ENCODE data around the gene HBP1. TPM values are rescaled to one million over a fixed set of nuclear protein-coding genes. Genes with fewer than 3 reads are reported as not detected.
A peak's percentile ranks its signal among the peaks of the same experiment; 100 is the strongest.
"Not testable (repeated sequence)": the region's sequence is repeated elsewhere in the genome, so short reads cannot be mapped to it uniquely, and the experiment has no call there.

Gene HBP1
- polyA plus RNA-seq, 3 donors from 2014 or later = 42.8 to 107 (median 51.9) TPM

GRCh38 chr7:107230334-107230733 lies 61.5 kb downstream of the HBP1 start:
- Mint-ChIP-seq H3K27me3 (ENCODE audit: low read depth in 3 of 3) (no peaks in the 10 kb centered on the region), H3K4me3 (no peak overlapping the region), H3K36me3 (peaks cover 5 to 21% (median 13%) of the 10 kb centered on the region in 3 donors)

GRCh38 chr7:107232568-107233090 lies 63.8 kb downstream of the HBP1 start:
- DNase-seq = no peak
- H3K9me3 Mint-ChIP-seq = no peaks in the 10 kb centered on the region
- H3K27ac Mint-ChIP-seq = no peak overlapping the region
- no peaks in the 10 kb centered on the region for H3K27me3 Mint-ChIP-seq (ENCODE audit: low read depth in 3 of 3)
- no peaks in the 10 kb centered on the region for H3K4me1 Mint-ChIP-seq
- H3K4me3 Mint-ChIP-seq = no peak overlapping the region
- peaks cover 0 to 25% (median 9%) of the 10 kb centered on the region in 3 donors for H3K36me3 Mint-ChIP-seq

More at GRCh38 chr7:107230334-107230733, 61.5 kb downstream of the HBP1 start:
- no peaks in the 10 kb centered on the region for H3K9me3 Mint-ChIP-seq
- no peak overlapping the region for H3K27ac Mint-ChIP-seq
- no peaks in the 10 kb centered on the region for H3K4me1 Mint-ChIP-seq
- DNase-seq = no peak

- no peak for DNase-seq
- no peaks in the 10 kb centered on the region for H3K4me1 Mint-ChIP-seq
- H3K9me3 Mint-ChIP-seq = no peaks in the 10 kb centered on the region
- H3K36me3 Mint-ChIP-seq = peaks cover 0 to 25% (median 9%) of the 10 kb centered on the region in 3 donors
- no peaks in the 10 kb centered on the region for H3K27me3 Mint-ChIP-seq (ENCODE audit: low read depth in 3 of 3)
- H3K27ac Mint-ChIP-seq = no peak overlapping the region
- no peak overlapping the region for H3K4me3 Mint-ChIP-seq
These were observed 64.4 kb downstream of the HBP1 start for GRCh38 chr7:107233174-107233573.

- no peaks in the 10 kb centered on the region for H3K27me3 Mint-ChIP-seq (ENCODE audit: low read depth in 3 of 3)
- DNase-seq = no peak
- H3K4me1 Mint-ChIP-seq = no peaks in the 10 kb centered on the region
- no peak overlapping the region for H3K4me3 Mint-ChIP-seq
- no peak overlapping the region for H3K27ac Mint-ChIP-seq
- H3K36me3 Mint-ChIP-seq = peaks cover under 1 to 20% (median 5%) of the 10 kb centered on the region in 3 donors
- no peaks in the 10 kb centered on the region for H3K9me3 Mint-ChIP-seq
These were observed 65.2 kb downstream of the HBP1 start for GRCh38 chr7:107233981-107234380.

GRCh38 chr7:107234436-107234835 lies 65.6 kb downstream of the HBP1 start:
- Mint-ChIP-seq H3K27ac (peak overlapping the region in 1 of 6 donors; percentile 12), H3K4me1 (no peaks in the 10 kb centered on the region), H3K9me3 (no peaks in the 10 kb centered on the region), H3K27me3 (ENCODE audit: low read depth in 3 of 3) (no peaks in the 10 kb centered on the region), H3K4me3 (no peak overlapping the region), H3K36me3 (peaks cover 0 to 20% (median 8%) of the 10 kb centered on the region in 3 donors)
- no peak for DNase-seq

GRCh38 chr7:107236862-107237261 lies 68.1 kb downstream of the HBP1 start:
- Mint-ChIP-seq H3K27ac (no peak overlapping the region), H3K36me3 (peaks cover 6 to 25% (median 13%) of the 10 kb centered on the region in 3 donors)

GRCh38 chr7:107237451-107237850 lies 68.6 kb downstream of the HBP1 start:
- Mint-ChIP-seq H3K4me3 (no peak overlapping the region), H3K9me3 (no peaks in the 10 kb centered on the region), H3K27me3 (ENCODE audit: low read depth in 3 of 3) (no peaks in the 10 kb centered on the region), H3K27ac (peak overlapping the region in 1 of 6 donors; percentile 51), H3K36me3 (peaks cover 6 to 25% (median 13%) of the 10 kb centered on the region in 3 donors), H3K4me1 (no peaks in the 10 kb centered on the region)
- DNase-seq = no peak

More at GRCh38 chr7:107236862-107237261, 68.1 kb downstream of the HBP1 start:
- no peaks in the 10 kb centered on the region for H3K9me3 Mint-ChIP-seq
- H3K4me1 Mint-ChIP-seq = no peaks in the 10 kb centered on the region
- no peak overlapping the region for H3K4me3 Mint-ChIP-seq
- no peaks in the 10 kb centered on the region for H3K27me3 Mint-ChIP-seq (ENCODE audit: low read depth in 3 of 3)
- DNase-seq = no peak

GRCh38 chr7:107242267-107242666 lies 73.5 kb downstream of the HBP1 start:
- Mint-ChIP-seq H3K27ac (no peak overlapping the region), H3K36me3 (peaks cover 29 to 53% (median 51%) of the 10 kb centered on the region in 3 donors), H3K4me3 (no peak overlapping the region), H3K4me1 (no peaks in the 10 kb centered on the region), H3K9me3 (peaks cover 0 to 5% (median 0%) of the 10 kb centered on the region in 6 donors), H3K27me3 (ENCODE audit: low read depth in 3 of 3) (no peaks in the 10 kb centered on the region)
- no peak for DNase-seq

- Mint-ChIP-seq H3K9me3 (peaks cover 0 to 5% (median 0%) of the 10 kb centered on the region in 6 donors), H3K36me3 (peaks cover 35 to 61% (median 44%) of the 10 kb centered on the region in 3 donors), H3K27ac (no peak overlapping the region), H3K4me1 (no peaks in the 10 kb centered on the region), H3K4me3 (no peak overlapping the region), H3K27me3 (ENCODE audit: low read depth in 3 of 3) (no peaks in the 10 kb centered on the region)
- DNase-seq = no peak
These were observed 75.8 kb downstream of the HBP1 start for GRCh38 chr7:107244613-107245012.

- H3K27ac Mint-ChIP-seq; H3K4me3 Mint-ChIP-seq; H3K4me1 Mint-ChIP-seq; H3K27me3 Mint-ChIP-seq (ENCODE audit: low read depth in 3 of 3); DNase-seq; H3K9me3 Mint-ChIP-seq: not testable (repeated sequence)
- H3K36me3 Mint-ChIP-seq = peaks cover 31 to 58% (median 40%) of the 10 kb centered on the region in 3 donors
These were observed 78.0 kb downstream of the HBP1 start for GRCh38 chr7:107246836-107247235.

GRCh38 chr7:107248551-107249316 lies 79.9 kb downstream of the HBP1 start:
- no peak for DNase-seq
- Mint-ChIP-seq H3K9me3 (peaks cover 0 to 5% (median 0%) of the 10 kb centered on the region in 6 donors), H3K36me3 (peaks cover 27 to 50% (median 33%) of the 10 kb centered on the region in 3 donors), H3K27ac (no peak overlapping the region), H3K4me3 (no peak overlapping the region), H3K4me1 (no peaks in the 10 kb centered on the region), H3K27me3 (ENCODE audit: low read depth in 3 of 3) (no peaks in the 10 kb centered on the region)

GRCh38 chr7:107251963-107252362 lies 83.2 kb downstream of the HBP1 start:
- Mint-ChIP-seq H3K4me3 (no peak overlapping the region), H3K27me3 (ENCODE audit: low read depth in 3 of 3) (no peaks in the 10 kb centered on the region), H3K27ac (peak overlapping the region in 1 of 6 donors; percentile 3), H3K36me3 (peaks cover 3 to 19% (median 7%) of the 10 kb centered on the region in 3 donors), H3K4me1 (no peaks in the 10 kb centered on the region), H3K9me3 (no peaks in the 10 kb centered on the region)
- no peak for DNase-seq

Data from immature natural killer cell (primary cell).